Transverse colon (tissue), 4 donors: ENCODE data around the gene ATP9A.

Experiments
- CTCF ChIP-seq, 5 experiments: fragments of 200-600 bp in 3 of 5; fragments of 450-650 bp in 2 of 5; sonication (generic) in 3 of 5; IDR thresholded peaks; 1 replicate in 2 of 5; 2 replicates in 3 of 5; pipeline ENCODE4 v1.5.1; 2016 to 2017; ENCODE audit warnings: antibody characterized with exemption in 5 of 5, inconsistent platforms in 3 of 5, mild to moderate bottlenecking in 2 of 5, moderate library complexity in 1 of 5
- EP300 ChIP-seq: sonication (generic); formaldehyde crosslinking; IDR thresholded peaks from one replicate; pipeline ENCODE4 v1.6.1; 2017; ENCODE audit warnings: antibody characterized with exemption, low read depth
- POLR2A ChIP-seq: fragments of 450-650 bp; IDR thresholded peaks from one replicate; pipeline ENCODE4 v1.6.1; 2016; ENCODE audit warnings: antibody characterized with exemption, mild to moderate bottlenecking, moderate library complexity
- POLR2AphosphoS5 ChIP-seq, 3 donors: sonication (generic); formaldehyde crosslinking; IDR thresholded peaks; one replicate each; pipeline ENCODE4 v1.6.1; 2016; ENCODE audit warnings: antibody characterized with exemption in 3 of 3

- TF ChIP-seq POLR2A (no peak), CTCF (IDR thresholded peaks at IDR 0.05) (no peak), EP300 (no peak), POLR2AphosphoS5 (IDR thresholded peaks at IDR 0.05) (no peak)
Measured at GRCh38 chr20:51749674-51750036, 18.5 kb downstream of the ATP9A start.
